B cell (primary cell): Measurements from ENCODE around the gene TRNP1.

Source experiments
- EZH2 ChIP-seq: IDR thresholded peaks from 2 replicates; pipeline ENCODE4 v1.6.1; 2012; ENCODE audit warnings: borderline replicate concordance, low read depth, mild to moderate bottlenecking, moderate library complexity, low read length; ENCODE audit not compliant: insufficient read depth, poor library complexity, severe bottlenecking
- TF ChIP-seq, protein P1 (sequence below): fragments of 200-600 bp; IDR thresholded peaks from one replicate; pipeline ENCODE4 v1.8.0; 2022; ENCODE audit warnings: antibody characterized with exemption, mild to moderate bottlenecking

DNA sequence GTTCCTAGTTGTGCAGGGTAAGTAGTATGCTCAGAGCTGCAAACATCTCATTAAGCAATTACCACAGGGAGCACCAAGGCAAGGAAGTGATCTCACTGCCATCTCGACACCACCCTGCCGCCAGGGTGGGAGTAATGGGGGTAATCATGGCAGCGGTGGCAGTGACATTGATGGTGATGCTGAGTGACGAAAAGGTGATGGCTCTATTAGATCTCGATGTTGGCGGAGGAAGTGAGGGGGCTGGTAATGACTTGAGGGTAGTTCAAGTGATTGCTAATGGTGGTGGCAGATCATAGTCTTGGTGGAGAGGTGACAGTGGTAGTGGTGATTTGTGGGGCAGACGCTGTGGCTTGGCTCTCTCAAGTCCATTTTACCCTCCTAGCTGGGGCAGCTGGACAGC lies 44.5 kb downstream of the TRNP1 start:
- TF ChIP-seq, protein P1, sequence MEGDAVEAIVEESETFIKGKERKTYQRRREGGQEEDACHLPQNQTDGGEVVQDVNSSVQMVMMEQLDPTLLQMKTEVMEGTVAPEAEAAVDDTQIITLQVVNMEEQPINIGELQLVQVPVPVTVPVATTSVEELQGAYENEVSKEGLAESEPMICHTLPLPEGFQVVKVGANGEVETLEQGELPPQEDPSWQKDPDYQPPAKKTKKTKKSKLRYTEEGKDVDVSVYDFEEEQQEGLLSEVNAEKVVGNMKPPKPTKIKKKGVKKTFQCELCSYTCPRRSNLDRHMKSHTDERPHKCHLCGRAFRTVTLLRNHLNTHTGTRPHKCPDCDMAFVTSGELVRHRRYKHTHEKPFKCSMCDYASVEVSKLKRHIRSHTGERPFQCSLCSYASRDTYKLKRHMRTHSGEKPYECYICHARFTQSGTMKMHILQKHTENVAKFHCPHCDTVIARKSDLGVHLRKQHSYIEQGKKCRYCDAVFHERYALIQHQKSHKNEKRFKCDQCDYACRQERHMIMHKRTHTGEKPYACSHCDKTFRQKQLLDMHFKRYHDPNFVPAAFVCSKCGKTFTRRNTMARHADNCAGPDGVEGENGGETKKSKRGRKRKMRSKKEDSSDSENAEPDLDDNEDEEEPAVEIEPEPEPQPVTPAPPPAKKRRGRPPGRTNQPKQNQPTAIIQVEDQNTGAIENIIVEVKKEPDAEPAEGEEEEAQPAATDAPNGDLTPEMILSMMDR, result no peak
- no peak for TF ChIP-seq EZH2
